ENCODE data around the gene KDELR1.
"Not testable (repeated sequence)": the region's sequence is repeated elsewhere in the genome, so short reads cannot be mapped to it uniquely, and the experiment has no call there.

Gene KDELR1

DNA sequence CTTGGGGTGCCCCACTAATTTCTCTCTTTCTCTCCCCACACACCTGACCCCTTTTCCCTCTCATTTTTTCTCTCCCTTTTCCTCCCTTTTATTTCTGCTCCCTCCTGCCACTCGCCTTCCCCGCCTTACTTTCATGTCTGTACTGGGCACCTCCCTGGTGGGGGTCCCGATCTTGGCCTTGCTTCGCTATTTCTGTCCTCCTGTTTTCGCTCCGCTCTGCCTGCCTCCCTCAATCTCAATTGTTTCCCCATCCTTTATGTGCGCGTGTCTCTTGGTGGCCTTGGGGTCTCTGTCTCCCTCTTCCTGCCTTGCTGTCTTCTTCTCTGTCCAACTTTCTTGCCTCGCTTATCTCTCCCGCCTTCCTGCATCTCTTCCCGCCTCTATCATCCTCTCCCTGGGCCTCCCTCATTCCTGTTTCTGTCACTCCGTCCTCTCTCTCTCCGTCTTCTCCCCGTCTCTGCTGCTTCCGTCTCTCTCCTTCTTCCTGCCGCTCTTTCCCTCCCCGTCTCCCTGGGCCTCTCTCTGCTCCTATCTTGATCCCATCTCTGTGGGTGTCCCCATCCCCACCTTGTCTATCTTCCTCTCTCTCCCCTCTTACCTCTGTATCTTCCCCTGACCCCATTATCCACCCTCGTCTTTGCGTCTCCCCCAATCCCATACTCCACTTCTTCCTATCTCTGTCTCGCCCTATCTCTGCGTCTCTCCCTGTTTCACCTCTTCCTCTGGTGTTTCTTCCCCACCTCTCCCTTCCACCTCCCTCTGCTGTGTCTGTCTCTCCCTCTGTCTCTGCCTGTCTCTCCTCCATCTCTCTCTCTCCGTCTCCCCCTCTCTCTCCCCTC, 6.1 kb upstream of the KDELR1 start:
- no peak for DNase-seq

DNA sequence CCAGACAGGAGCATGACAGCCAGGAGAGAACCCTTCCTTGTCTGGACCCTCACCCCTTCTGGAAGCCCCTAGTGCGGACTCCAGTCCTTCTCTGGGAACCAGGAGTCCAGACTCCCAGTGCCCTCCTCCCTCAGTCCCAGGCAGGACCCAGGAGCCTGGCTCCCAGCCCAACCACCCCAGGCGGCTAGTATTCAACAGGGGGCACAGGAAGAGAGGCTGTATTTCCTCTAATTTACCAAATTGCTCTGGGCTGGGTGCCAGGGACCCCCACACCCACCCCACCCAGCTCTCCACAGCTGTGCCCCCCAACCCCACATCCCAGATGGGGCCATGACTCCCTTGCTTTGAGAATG, 5.4 kb upstream of the KDELR1 start:
- no peak for DNase-seq

DNA sequence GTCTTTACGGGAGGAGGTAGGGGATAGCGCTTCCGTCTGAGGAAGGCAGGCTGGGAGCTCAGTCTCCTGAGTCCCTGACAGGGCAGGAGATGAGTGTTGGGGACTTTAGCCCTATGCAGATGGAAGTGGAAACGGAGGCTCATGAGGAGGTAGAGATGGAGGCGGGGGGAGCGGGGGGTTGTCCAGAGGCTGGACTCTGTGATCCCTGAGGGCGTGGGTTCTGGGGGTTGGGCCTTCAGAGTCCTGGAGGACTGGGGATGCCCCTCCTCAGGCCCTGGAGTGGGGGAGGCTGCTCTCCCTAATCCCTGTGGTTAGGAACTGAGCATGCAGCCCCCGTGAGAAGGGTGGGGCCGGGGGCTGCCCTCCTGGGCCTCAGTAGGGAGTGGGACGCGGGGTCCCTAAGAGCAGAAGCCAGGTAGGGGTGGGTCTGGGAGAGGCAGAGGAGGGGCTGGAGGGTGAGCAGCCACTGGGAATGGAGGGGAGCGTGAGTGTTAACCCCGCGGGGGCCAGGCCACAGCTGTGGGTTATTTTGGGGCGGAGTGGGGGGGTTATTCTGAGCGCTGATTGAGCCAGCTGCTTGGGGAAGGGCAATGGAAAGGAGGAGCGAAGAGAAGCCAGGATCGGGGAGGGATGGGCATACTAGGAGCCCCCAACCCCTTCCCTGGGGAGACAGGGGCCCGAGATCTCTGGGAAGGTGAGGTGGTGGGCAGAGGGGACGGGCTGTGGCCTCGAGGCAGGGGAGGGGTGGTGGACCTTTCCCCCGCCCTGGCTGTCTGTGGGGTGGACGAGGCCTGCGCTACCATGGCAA, 4.9 kb upstream of the KDELR1 start:
- no peak for DNase-seq

DNA sequence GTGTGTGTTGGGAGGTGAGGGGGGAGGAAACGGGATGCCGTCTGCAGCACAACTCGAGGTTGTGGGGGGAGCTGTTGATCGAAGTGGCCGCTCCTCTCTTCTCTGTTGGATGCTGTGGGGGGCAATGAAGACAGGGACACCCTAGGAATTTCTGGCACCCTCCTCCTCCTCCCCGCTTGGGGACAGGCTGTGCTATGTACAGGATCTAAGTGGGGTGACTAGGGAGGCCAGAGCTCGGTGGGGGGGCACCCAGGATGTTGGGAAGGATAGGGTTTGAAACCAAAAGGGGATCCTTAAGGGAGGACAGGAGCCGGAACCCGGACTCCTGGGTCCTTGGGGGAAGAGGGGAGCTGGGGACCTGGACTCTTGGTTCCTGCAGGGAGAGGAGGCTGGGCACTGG, 4.1 kb upstream of the KDELR1 start:
- DNase-seq: no peak

DNA sequence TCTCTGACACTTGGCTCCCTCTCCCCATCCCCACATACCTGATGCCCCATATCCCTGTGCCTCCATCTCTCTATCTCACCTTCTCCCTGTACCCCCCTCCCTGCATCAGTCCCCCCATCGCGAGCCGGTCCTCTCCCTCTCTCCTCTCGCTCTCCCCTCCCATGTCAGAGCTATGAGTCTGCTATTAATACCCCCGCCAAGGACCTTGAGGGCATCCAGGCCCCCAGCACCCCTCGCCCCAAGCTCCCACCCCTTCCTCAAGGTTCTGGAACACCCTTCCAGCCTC, 3.8 kb upstream of the KDELR1 start:
- DNase-seq: no peak

DNA sequence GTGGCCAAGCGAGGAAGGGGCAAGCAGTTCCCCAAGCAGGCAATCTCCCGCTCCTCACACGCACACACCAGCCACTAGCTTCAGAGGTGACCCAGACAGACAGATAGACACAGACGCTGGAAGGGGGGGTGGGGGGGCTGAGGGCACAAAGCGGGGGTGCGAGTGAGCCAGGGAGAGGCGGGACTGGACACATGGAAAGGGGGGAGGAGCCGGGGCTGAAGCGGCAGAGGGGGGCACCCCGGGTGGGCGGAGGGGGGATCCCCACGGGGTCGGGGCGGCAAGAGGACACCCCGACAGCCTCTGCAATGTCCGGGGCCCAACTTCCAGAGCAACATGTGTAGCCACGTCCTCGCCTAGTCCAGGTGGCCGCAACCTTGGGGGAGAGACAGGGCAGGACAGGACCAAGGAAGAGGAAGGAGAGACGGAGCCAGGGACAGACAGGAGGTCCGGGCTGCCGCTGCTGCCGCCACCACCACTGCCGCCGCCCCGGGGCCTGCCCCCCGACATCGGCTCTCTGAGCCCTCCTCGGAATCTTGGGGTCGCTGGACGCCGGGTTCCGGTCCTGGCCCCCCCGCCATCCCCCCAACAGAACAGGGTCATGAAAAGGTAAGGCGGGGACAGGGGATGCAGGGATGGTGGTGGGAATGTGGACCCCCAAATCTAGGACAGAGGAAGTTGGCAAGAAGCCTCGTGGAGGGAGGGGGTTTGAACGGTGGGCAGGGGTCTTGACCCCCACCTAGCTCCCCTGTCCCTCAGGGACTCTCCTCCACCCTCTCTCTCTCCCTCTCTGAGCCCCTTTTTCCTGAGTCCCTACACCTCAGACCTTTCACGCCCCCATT, 3.2 kb upstream of the KDELR1 start:
- no peak for DNase-seq

DNA sequence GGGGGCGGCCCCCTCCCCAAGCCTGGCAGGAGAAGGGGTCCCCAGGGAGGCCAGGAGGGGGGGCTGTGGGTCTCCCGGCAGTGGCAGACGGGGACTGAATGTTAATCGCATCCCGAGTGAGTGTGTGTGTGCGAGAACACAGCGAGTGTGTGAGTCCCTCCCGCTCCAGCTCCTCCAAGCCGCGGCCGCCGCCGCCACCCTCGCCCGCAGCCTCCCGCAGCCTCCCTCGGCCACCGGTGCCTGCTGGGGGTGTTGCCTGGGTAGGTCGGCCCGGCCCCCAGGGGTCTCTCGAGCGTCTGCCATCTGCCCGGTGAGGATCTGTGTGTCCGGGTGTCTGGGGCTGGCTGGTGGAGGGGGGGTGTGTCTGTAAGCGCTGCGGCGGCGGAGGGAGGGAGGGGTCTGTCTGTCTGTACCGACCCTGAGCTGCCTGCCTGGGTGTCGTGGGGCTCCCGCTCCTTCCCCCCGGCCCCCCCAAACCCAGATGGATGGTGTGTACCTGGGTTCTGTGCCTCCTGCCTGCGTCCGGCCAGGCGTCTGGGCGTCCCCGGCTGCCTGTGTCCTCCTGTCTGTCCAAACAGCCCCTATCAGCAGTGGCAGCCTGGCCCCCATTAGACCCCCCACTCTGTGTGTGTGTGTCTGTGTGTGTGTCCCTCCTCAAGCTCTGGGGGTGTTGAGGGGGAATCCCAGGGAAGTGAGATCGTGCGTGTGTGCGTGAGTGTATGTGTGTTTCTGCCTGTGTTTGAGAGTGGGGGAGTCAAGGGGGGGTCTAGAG, 2.4 kb upstream of the KDELR1 start, which contains the start of gene GRIN2D:
Gene GRIN2D, plus strand, starts transcription at position 110 of the 772 bp plus-strand sequence. CDS start 4,725 bp downstream, outside the sequence.
- DNase-seq: no peak

DNA sequence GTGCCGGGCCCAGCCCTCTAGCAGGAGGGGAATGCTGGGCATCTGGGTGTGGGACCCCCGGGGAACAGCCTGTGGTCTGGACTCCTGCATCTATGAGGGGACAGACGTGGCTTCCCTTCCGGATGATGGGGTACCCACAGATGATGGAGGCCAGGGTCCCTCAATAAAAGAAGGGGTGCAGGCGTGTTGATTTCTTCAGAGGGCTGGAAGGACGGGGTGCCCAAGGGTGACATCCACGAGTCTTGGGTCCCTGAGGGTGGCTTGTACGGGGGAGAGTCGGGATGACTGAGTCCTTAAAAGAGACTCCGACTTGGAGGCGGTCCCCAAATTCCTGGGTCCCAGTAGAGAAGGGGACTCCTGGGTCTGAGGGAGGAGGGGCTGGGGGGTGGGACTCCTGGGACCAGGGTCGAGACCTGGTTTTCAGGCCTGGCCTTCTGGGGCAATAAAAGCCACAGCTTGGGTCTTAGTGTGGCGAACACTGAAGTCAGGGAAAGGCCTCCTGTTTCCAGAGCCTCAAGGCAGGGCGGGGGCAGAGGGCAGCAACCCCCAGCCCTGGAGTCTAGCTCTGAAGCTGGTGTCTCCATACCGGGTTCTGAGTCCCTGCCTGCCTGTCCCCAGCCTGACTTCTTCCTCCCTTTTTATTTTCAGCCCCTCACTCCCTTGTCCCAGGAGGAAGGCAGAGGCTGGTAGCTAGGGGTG, 1.7 kb upstream of the KDELR1 start:
- no peak for DNase-seq

DNA sequence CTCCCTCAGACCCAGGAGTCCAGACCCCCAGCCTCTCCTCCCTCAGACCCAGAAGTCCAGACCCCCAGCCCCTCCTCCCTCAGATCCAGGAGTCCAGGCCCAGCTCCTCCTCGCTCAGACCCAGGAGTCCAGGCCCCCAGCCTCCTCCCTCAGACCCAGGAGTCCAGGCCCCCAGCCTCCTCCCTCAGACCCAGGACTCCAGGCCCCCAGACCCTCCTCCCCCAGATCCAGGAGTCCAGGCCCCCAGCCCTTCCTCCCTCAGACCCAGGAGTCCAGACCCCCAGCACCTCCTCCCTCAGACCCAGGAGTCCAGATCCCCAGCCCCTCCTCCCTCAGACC, 624 bp upstream of the KDELR1 start:
- DNase-seq: not testable (repeated sequence)

DNA sequence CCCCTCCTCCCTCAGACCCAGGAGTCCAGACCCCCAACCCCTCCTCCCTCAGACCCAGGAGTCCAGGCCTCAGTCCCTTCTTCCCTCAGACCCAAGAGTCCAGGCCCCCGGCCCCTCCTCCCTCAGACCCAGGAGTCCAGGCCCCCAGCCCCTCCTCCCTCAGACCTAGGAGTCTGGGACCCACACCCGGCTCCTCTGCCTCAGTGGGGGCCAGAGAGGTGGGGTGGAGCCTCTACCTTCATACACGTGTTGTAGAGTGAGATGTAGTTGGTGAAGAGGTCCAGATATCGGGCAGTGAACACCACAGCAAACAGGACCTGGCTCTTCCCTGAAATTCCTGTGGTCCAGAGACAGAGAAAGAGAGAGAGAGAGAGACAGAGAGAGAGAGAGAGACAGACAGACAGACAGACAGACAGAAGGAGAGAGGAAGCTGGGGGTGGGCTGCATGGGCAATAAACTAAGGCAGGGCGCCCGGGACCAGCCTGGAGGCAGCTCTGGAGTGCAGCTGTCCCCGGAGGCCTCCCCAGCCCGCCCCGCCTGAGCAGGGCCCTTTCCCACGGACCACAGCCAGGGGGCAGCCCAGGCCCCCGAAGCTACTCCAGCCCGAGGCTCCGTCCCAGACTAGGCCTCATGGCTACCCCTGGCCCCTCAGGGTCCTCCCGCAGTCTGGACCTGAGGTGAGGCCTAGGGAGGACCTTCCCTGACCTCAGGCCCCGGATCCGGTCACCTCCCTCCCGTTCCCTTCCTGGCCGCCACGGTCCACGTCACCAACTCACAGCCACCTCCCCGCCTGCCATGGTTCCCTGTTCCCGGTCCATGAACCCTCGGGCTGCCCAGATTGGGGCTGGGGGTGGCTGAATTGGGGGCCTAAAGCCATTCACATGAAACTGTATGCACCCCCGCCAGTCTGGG, 907 bp downstream of the KDELR1 start:
- DNase-seq: peak; percentile 58

DNA sequence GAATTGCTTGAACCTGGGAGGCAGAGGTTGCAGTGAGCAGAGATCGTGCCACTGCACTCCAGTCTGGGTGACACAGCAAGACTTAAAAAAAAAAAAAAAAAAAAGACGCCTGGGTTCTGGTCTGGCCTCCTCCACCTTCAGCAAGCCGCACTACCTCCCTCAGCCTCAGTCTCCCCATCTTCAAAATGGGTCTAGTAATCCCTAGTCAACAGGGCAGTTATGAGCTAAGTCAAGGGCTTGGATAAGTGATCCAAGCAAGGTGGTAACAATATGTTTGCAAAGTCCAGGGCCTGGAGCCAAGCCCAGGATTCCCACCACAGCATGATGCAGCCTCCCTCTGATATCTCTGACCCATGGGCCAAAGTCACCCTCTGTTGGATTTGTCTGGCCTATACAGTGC, 4.4 kb downstream of the KDELR1 start:
- no peak for DNase-seq

DNA sequence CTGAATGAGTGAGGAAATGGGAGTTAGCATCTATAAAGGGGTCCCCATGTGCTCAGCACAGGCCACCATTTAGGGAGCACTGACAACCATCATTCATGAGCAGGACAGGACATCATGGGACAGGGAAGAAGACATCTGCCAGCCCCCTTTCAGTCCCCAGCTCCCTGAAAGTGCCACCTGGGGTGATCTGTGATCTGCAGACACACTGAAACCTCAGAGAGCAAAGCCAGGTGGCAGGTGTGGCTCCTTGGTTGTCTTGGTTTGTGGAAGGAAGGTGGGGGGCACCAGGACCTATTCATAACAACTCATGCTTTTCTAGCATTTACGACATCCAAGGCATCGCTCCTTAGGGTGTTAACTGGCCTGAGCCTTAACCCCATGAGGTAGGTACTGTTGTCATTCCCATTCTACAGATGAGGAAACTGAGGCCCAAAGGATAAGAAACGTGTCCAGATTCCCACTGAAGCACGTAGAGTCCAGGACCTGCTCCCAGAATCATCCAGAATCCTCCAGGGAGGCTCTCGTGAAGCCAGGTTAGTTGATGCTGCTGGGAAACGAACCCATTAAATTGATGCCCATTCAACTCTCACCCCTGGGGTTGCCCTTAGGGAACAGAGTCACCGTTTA, 5.8 kb downstream of the KDELR1 start:
- no peak for DNase-seq

DNA sequence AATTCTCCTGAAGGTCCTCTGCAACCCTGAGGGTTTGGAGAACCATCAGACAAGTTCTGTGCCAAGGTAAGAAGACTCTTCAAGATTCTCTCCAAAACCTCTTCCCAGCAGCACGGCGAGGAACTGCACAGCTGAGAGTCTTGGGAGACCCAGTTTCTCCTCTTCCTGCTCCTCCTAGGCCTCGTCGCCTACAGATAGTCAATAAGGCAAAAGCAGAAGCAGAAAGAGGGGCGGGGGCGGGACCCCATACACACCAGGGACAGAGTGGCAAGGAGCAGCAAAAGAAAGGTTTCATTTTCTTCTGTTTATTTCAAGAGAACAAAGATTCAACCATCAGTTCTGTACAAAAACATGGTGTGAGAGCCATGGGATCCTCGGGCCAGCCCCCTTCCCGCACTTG, 9.1 kb downstream of the KDELR1 start:
- DNase-seq: no peak

DNA sequence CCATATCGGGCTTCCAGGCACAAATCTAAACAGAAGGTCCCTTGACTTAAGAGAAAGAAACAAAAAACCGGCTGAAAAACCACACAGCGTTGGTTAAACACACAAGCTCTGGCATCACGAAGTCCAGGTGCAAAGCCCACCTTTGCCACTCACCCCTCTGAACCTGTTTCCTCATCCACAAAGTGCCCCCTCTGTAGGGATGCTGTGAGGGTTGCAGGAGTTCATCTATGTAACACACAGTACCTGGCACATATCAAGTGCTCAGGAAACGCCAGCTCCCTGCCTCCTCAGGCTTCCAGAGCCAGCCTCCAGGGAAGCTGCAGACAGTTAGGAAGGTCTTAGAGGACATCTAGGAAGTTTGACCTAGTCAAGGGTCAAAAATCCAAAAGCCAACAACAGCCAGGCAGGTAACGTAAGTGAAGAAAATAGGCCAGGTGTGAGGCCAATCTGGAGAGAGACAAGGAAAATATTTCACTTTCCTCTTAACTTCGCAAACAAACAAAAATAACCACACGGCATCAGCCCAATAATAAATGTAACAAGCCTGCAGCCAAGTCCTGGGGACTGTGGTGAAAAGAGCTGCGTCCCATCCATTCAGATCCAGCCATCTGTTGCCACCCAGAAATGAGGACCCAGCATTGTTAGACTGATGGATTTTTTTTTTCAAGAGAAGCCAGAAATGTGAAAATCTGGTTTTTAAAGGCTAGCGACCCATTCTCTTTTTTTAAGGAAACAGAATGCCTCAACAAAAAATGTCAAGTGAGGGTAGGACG, 10.0 kb downstream of the KDELR1 start:
- no peak for DNase-seq

DNA sequence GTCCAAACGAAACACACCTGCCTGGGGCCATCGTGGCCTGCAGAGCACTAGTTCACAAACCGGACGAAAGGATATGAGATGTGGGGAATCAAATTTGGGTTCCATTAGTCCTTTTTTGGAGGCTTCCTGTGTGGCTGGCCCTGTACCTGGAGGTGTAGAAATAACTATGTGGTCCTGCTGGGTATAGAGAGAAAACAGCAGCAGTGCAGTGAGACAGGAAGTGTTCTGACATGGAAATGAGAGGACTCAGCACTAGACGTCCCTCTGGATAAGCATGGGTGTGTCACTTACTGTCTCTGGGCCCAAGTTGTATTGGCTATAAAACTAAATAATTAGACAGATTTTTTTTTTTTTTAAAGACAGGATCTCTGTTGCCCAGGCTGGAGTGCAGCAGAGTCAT, 12.3 kb downstream of the KDELR1 start:
- DNase-seq: no peak

DNA sequence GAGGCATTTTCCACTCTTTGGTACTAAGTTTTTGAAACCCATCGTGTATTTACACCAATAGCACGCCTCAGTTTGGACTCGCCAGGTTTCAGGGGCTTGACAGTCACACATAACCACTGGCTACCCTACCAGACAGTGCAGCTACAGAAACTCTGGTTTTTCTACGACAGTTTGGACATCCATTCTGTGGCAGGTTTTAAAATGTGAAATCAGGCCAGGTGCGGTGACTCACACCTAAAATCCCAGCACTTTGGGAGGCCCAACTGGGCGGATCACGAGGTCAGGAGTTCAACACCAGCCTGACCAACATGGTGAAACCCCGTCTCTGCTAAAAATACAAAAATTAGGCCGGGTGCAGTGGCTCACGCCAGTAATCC, 13.2 kb downstream of the KDELR1 start:
- peak; percentile 78 for DNase-seq

DNA sequence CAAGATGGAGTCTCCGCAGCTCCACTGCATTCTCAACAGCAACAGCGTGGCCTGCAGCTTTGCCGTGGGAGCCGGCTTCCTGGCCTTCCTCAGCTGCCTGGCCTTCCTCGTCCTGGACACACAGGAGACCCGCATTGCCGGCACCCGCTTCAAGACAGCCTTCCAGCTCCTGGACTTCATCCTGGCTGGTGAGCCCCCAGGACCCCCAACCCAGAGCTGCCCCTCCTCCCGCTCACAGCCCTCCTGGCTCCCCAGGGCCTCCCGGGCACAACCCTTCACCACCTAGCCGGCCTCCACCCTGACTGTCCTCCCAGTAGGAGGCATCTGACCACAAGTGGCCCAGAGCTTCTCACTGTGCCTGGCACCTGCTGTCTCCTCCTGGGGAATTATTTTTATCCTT, 17.8 kb downstream of the KDELR1 start:
- no peak for DNase-seq

DNA sequence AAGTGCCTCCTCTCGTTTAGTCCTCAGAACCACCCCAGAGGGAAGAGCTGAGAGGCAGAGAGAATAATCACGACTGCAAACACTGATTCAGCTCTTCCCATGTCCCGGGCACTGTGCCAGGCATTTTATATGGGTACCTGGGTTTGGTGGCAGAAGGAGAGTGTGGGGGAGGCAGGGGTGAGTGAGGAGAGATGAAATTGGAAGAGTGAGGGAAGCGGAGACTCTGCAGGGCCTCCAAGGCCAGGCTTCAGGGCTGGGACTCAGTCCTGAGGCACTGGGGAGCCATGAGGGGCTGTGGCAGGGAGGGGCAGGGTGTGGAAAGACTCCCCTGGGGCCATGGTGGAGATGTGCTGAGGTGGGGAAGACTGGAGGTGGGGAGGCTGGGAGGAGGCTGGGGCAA, 18.4 kb downstream of the KDELR1 start:
- DNase-seq: no peak

DNA sequence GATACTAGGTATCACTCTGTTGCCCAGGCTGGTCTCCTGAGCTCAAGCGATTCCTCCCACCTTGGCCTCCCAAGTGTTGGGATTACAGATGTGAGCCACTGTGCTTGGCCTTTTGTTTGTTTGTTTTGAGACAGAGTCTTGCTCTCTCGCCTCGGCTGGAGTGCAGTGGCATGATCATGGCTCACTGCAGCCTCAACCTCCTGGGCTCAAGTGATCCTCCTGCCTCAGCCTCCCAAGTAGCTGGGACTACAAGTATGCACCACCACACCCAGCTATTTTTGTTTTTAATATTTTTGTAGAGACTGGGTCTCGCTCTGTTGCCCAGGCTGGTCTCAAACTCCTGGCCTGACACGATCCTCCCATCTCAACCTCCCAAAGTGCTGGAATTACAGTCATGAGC, 19.6 kb downstream of the KDELR1 start:
- DNase-seq: not testable (repeated sequence)

DNA sequence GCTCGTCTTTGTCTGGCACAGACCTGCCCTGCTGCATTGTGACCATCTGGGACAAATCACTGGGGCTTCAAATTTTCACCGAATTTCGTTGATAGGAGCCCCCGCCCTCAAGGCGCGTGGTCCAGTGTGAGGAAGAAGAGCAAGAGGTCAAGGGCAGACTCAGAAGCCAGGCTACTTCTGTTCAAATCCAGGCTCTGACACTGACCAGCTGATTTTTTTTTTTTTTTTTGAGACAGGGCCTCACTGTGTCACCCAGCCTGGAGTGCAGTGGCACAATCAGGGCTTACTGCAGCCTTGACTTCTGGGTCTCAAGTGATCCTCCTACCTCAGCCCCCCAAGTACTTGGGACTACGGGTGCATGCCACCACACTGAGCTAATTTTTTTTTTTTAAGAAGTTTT, 20.0 kb downstream of the KDELR1 start:
- no peak for DNase-seq

Measured in MV-4-11 (cell line).